ENCODE data around the gene VNN1.

DNA sequence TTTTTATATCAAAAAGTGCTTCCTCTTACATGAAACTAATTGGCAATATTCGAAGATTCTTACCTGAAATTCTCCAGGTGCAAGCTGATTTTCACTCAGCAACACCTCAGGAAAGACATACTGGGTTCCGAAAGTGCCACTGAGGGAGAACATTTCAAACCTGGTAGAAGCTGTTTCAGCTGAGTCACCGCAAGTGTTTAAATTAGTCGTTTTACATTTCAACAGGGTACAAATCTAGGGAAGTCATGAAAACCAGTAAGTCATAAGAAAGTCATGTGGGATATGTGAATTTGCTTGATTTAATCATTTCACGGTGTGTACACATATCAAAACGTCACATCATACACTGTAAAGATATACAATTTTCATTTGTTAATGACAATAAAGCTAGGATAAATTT is 29.6 kb downstream of the VNN1 start:
- TF ChIP-seq, protein P1, sequence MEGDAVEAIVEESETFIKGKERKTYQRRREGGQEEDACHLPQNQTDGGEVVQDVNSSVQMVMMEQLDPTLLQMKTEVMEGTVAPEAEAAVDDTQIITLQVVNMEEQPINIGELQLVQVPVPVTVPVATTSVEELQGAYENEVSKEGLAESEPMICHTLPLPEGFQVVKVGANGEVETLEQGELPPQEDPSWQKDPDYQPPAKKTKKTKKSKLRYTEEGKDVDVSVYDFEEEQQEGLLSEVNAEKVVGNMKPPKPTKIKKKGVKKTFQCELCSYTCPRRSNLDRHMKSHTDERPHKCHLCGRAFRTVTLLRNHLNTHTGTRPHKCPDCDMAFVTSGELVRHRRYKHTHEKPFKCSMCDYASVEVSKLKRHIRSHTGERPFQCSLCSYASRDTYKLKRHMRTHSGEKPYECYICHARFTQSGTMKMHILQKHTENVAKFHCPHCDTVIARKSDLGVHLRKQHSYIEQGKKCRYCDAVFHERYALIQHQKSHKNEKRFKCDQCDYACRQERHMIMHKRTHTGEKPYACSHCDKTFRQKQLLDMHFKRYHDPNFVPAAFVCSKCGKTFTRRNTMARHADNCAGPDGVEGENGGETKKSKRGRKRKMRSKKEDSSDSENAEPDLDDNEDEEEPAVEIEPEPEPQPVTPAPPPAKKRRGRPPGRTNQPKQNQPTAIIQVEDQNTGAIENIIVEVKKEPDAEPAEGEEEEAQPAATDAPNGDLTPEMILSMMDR (IDR thresholded peaks at IDR 0.05; ENCODE audit: low read length) = no peak
- TF ChIP-seq EZH2 (IDR thresholded peaks at IDR 0.05; ENCODE audit: borderline replicate concordance, low read length) = no peak
